Activated T-helper 2 cell treated with anti-CD3 and anti-CD28 coated beads, Interferon-gamma antibody, Interleukin-2, Interleukin-4, amounts not matched to agents 10 μg/mL and 5 μg/mL and 100 μg/mL, durations not matched to agents 14 hours and 24 hours and 36 hours (primary cell): ENCODE measurements around the gene PUS7. TPM values are rescaled to one million over a fixed set of nuclear protein-coding genes. Genes with fewer than 3 reads are reported as not detected.
A peak's percentile ranks its signal among the peaks of the same experiment; 100 is the strongest.
"Not testable (repeated sequence)": the region's sequence is repeated elsewhere in the genome, so short reads cannot be mapped to it uniquely, and the experiment has no call there.

Source experiments
- DNase-seq: peaks from one replicate; pipeline ENCODE4 v3.0.0; 2021; ENCODE audit warnings: low spot score
- H3K27ac Mint-ChIP-seq: one replicate; pipeline ENCODE4 v1.8.0; 2021; ENCODE audit warnings: mixed read lengths
- H3K27me3 Mint-ChIP-seq: one replicate; pipeline ENCODE4 v1.8.0; 2021; ENCODE audit warnings: low read depth, mixed read lengths
- H3K36me3 Mint-ChIP-seq: one replicate; pipeline ENCODE4 v1.8.0; 2021; ENCODE audit warnings: low read depth, mixed read lengths
- H3K4me1 Mint-ChIP-seq: one replicate; pipeline ENCODE4 v1.8.0; 2021; ENCODE audit warnings: low read depth, mixed read lengths
- H3K4me3 Mint-ChIP-seq: one replicate; pipeline ENCODE4 v1.8.0; 2021; ENCODE audit warnings: low read depth, mild to moderate bottlenecking, moderate library complexity, mixed read lengths
- H3K9me3 Mint-ChIP-seq: one replicate; pipeline ENCODE4 v1.8.0; 2021; ENCODE audit warnings: mixed read lengths
- intact Hi-C: fragments of 100-400 bp; cut with micrococcal nuclease; formaldehyde crosslinking; loops from one replicate; pipeline ENCODE4 v1.15.1; 2023
- total RNA-seq: library from RNA; stranded (reverse); gene quantifications from 2 replicates; pipeline ENCODE4 v1.2.3, GENCODE V29; 2022

Gene PUS7, protein sequence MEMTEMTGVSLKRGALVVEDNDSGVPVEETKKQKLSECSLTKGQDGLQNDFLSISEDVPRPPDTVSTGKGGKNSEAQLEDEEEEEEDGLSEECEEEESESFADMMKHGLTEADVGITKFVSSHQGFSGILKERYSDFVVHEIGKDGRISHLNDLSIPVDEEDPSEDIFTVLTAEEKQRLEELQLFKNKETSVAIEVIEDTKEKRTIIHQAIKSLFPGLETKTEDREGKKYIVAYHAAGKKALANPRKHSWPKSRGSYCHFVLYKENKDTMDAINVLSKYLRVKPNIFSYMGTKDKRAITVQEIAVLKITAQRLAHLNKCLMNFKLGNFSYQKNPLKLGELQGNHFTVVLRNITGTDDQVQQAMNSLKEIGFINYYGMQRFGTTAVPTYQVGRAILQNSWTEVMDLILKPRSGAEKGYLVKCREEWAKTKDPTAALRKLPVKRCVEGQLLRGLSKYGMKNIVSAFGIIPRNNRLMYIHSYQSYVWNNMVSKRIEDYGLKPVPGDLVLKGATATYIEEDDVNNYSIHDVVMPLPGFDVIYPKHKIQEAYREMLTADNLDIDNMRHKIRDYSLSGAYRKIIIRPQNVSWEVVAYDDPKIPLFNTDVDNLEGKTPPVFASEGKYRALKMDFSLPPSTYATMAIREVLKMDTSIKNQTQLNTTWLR
- 41.8 and 44.4 TPM in 2 replicates for total RNA-seq

DNA sequence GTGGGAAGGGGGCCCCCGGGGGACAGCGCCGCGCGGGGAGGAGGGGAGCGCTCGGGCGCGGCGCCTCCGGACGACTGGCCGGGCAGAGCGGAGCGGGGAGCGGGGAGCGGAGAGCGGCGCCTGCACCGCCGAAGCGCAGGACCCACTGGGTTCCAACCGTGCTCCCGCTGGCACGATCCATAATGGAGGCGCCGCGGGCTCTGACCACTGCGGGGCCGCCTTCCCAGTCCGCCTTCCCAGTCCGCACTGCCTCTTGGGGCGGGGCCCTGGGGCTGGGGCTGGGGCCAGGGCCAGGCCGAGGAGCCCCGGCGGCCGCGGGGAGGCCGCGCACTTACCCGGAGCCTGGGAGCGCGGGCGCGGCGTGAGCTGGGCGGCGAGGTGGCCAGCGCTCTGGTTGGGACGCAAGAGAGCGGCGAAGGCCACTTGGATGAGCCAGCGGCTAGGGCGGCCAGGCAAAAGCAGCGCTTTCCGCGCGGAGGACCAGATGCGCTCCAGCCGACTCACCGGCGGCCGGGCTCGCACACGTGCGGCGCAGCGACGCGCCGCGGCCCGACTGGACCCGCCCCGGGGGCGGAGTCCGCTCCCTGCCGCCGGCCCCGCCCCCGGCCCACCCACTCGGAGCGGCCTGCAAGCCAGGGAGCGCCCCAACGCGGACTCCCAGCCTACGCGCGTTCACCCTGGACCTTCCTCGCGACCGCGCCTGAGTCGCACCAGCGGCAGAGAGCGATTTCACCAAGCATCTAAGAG, at the start of gene PUS7:
Gene PUS7 (minus strand): TSS at position 555 of the 747 bp plus-strand sequence. CDS start 13,759 bp downstream, outside the sequence.
- Mint-ChIP-seq H3K4me3 (peak within 1 kb of the TSS; percentile 94), H3K27me3 (no peaks in the 10 kb centered on the region), H3K4me1 (peaks cover 16% of the 10 kb centered on the region), H3K36me3 (peaks cover 12% of the 10 kb centered on the region), H3K9me3 (no peaks in the 10 kb centered on the region), H3K27ac (peak within 1 kb of the TSS; percentile 91)
- peak; percentile 72 for DNase-seq
- intact Hi-C loops: loop anchor here (1.0 to 5.0 kb wide), 2 partner anchors 10 to 1645 kb away; partner anchors contain the start of genes HBP1 and RINT1

DNA sequence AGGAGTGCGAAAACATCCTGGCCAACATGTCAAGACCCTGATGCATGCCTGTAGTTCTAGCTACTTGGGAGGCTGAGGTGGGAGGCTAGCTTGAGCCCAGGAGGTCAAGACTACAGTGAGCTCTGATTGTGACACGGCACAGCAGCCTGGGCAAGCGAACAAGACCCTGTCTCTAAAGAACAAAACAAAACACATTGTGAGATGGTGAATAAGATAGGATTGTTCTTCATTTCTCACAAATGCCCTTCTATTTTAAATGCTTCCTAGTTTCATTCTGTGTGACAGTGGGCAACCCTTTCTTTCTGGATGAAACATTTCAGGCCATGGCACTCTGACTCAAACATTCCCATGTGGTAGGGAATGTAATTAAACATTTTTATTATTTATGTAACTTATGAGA, 45.8 kb upstream of the PUS7 start:
- no peaks in the 10 kb centered on the region for H3K4me1 Mint-ChIP-seq
- H3K36me3 Mint-ChIP-seq: peaks cover 39% of the 10 kb centered on the region
- no peaks in the 10 kb centered on the region for H3K27me3 Mint-ChIP-seq
- DNase-seq: no peak
- H3K27ac Mint-ChIP-seq: no peak overlapping the region
- intact Hi-C loops: no loop called here
- H3K4me3 Mint-ChIP-seq: no peak overlapping the region
- H3K9me3 Mint-ChIP-seq: no peaks in the 10 kb centered on the region

DNA sequence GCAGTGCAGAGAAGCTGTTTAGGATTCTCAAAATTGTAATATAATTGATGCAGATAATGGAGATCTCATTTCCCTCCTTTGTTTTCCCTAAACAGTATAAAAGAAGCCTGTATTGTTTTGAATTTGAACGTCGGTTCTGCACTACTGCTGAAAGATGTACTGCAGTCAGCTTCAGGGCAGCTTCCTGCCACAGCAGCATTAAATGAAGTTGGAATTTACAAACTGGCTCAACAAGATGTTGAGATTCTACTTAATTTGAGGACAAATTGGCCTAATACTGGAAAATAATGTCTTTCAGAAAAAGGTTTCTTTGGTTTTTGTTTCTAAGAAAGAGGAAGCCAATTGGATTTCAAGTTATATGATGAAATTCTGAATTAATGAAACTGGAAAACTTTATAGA, 45.0 kb upstream of the PUS7 start:
- no peaks in the 10 kb centered on the region for H3K27me3 Mint-ChIP-seq
- peaks cover 42% of the 10 kb centered on the region for H3K36me3 Mint-ChIP-seq
- H3K4me3 Mint-ChIP-seq: no peak overlapping the region
- no peaks in the 10 kb centered on the region for H3K4me1 Mint-ChIP-seq
- no peaks in the 10 kb centered on the region for H3K9me3 Mint-ChIP-seq
- no peak overlapping the region for H3K27ac Mint-ChIP-seq
- DNase-seq: no peak
- intact Hi-C loops: no loop called here

DNA sequence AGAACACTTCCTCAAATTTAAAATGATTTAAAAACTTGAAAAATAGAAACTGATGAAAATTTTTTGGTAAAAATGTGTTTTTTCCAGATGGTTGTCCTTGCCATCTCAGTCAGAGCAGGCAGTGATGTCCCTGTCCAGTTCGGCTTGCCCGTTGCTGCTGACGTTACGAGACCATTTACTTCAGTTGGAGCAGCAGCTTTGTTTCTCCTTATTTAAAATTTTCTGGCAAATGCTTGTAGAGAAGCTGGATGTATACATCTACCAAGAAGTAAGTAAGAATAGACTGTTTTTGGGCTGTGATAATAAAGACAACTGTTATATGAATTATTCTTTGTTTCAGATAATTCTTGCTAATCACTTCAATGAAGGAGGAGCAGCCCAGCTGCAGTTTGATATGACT, 43.1 kb upstream of the PUS7 start:
- no peak for DNase-seq
- H3K36me3 Mint-ChIP-seq: peaks cover 46% of the 10 kb centered on the region
- intact Hi-C loops: no loop called here
- H3K27me3 Mint-ChIP-seq: no peaks in the 10 kb centered on the region
- H3K27ac Mint-ChIP-seq: no peak overlapping the region
- H3K4me1 Mint-ChIP-seq: no peaks in the 10 kb centered on the region
- H3K9me3 Mint-ChIP-seq: no peaks in the 10 kb centered on the region
- no peak overlapping the region for H3K4me3 Mint-ChIP-seq

DNA sequence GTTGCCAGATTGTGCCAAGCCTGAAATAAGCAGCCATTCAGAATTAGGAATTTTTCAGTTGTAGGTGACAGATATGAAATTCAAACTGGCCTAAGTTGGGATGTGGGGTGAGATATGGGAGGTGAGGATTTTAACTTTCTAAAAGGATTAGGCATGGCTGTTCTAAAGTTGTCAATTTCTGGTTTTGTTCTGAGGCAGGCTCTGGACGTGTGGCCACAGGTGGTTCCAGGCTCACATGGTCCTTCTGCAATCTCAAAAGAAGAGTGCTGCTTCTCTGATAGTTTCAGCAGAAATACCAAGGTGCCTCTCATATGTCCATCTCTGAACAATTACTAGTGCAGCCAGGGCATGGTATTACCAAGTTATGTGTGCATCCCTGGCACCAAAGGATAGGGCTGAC, 37.9 kb upstream of the PUS7 start:
- DNase-seq: no peak
- peaks cover 46% of the 10 kb centered on the region for H3K36me3 Mint-ChIP-seq
- intact Hi-C loops: no loop called here
- no peak overlapping the region for H3K4me3 Mint-ChIP-seq
- no peaks in the 10 kb centered on the region for H3K27me3 Mint-ChIP-seq
- no peaks in the 10 kb centered on the region for H3K4me1 Mint-ChIP-seq
- no peaks in the 10 kb centered on the region for H3K9me3 Mint-ChIP-seq
- H3K27ac Mint-ChIP-seq: no peak overlapping the region

DNA sequence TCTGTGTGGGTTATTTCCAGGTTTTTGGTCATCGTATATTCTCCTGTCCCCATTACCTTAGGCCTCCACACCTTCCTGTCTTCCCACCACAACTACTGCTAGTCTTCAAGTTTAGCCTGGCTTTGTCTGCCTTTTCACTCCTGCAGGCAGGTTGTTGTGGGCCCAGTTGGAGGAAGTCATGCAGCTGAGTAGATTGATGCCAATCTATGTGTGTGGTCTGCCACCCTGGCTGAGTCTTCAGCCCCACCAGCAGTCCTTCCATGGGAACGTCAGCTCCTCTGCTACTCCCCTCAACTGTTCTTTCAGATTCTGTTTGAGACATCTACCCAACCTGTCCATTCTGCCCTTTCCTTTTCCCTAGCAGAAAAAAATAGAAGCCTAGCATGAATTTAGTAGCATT, 16.3 kb upstream of the PUS7 start:
- DNase-seq: no peak
- intact Hi-C loops: no loop called here
- Mint-ChIP-seq H3K27ac (no peak overlapping the region), H3K9me3 (no peaks in the 10 kb centered on the region), H3K4me3 (no peak overlapping the region), H3K4me1 (peaks cover 11% of the 10 kb centered on the region), H3K27me3 (no peaks in the 10 kb centered on the region), H3K36me3 (peaks cover 41% of the 10 kb centered on the region)

DNA sequence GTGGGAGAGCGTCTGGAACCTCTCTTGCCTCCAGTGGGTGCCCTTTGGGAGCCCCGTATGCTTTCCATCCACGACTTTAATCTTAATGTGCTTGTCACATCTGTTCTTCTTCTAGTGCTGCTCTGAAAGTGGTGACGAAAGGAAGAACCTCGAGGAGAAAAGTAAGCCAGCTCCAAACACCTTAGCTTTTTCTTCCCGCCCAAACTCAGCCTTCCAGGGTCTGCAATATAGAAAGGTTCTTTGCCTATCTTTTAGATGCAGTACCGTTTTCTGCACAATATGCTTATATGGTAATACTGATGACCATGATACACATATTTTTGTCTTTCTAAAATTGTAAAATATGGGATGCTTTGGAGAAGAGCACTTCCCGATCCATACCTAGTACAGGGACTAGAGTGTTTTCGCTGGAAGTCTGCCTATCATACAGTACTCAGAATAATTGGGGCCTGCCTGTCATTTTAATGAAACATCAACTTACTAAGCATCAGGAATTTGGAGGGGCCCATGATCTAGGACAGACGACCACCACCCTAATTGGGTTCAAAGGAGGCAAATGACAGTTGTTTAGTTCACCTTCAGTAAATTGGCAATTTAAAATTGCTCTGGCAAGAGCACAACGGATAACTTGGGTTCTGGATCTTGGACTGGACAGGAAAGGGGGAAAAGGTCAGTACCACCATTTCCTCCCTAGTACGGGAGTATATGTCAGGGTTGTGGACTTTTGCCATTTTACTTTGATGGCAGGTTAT, 10.8 kb upstream of the PUS7 start:
- Mint-ChIP-seq H3K4me1 (peaks cover 18% of the 10 kb centered on the region), H3K4me3 (peak overlapping the region; percentile 91), H3K27me3 (no peaks in the 10 kb centered on the region), H3K9me3 (no peaks in the 10 kb centered on the region), H3K27ac (peak overlapping the region; percentile 92), H3K36me3 (peaks cover 18% of the 10 kb centered on the region)
- DNase-seq: no peak
- intact Hi-C loops: loop anchor here (1.0 to 2.0 kb wide), 2 partner anchors 11 to 588 kb away; partner anchors contain the start of gene PUS7

DNA sequence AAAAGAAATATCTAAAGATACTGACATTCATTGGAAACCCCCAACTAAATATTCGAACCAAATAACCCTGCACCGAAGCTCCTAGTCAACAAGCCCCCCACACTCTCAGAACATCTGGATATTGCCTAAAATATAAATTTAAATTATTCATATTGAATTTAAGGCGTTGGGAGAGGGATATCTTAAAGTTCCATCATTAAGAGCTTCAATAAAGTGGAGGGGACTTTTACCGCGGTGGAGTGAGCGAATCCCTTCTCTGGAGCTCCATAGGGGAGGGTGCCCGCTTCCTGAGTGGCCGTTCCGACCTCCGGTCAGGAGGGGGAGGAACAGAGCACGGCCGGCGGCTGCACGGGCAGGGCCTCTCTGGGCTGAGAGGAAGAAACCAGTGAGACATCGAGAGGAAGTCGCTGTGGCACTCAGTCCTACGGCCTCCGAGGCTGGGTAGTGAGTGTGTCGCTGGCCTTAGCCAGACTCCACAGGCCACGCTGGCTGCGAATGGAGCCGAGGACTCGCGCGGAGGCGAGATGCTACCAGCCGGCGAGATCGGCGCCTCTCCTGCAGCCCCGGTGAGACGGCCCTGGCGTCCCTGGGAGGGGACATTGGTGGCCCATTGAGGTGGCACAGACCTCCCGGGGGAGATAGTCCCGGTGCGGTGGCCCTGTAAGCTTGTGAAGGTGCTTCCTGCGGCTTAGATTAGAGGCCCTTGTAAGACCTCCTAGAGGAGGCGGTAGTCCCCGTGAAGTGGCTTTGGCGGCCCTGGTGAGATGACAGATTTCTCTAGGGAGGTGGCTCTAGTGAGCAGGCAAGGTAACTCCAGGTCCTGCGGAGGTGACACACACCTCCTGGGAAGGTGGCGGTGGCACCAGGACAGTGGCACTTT, 10.0 kb upstream of the PUS7 start, which contains the start of gene RINT1:
Gene RINT1 (plus strand): TSS at position 410 of the 880 bp plus-strand sequence. CDS start 115 bp downstream, at position 525.
- peak; percentile 86 for DNase-seq

DNA sequence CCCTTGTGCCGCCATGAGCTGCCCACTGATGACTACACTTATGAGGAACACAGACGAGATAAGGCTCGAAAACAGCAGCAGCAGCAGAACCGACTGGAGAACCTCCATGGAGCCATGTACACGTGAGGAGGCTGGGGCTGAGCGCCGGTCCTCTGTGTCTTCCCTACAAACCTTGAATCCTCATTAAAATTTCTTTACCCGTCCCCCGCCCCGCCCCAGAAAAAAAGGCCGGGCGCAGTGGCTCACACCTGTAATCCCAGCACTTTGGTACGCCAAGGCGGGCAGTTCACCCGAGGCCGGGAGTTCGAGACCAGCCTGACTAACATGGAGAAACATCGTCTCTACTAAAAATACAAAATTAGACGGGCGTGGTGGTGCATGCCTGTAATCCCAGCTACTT, 8.5 kb upstream of the PUS7 start:
- Mint-ChIP-seq H3K27ac (no peak overlapping the region), H3K4me1 (peaks cover 18% of the 10 kb centered on the region), H3K9me3 (no peaks in the 10 kb centered on the region), H3K36me3 (peaks cover 12% of the 10 kb centered on the region), H3K4me3 (peak overlapping the region; percentile 45), H3K27me3 (no peaks in the 10 kb centered on the region)
- DNase-seq: no peak
- intact Hi-C loops: no loop called here

More for the DNA sequence above, 10.0 kb upstream of the PUS7 start, which contains the start of gene RINT1:
- peak within 1 kb of the TSS; percentile 92 for H3K27ac Mint-ChIP-seq
- intact Hi-C loops: loop anchor here (1.0 to 2.0 kb wide), 2 partner anchors 10 to 587 kb away; partner anchors contain the start of gene PUS7
- H3K9me3 Mint-ChIP-seq: no peaks in the 10 kb centered on the region
- peak within 1 kb of the TSS; percentile 91 for H3K4me3 Mint-ChIP-seq
- peaks cover 17% of the 10 kb centered on the region for H3K36me3 Mint-ChIP-seq
- H3K27me3 Mint-ChIP-seq: no peaks in the 10 kb centered on the region
- peaks cover 18% of the 10 kb centered on the region for H3K4me1 Mint-ChIP-seq

DNA sequence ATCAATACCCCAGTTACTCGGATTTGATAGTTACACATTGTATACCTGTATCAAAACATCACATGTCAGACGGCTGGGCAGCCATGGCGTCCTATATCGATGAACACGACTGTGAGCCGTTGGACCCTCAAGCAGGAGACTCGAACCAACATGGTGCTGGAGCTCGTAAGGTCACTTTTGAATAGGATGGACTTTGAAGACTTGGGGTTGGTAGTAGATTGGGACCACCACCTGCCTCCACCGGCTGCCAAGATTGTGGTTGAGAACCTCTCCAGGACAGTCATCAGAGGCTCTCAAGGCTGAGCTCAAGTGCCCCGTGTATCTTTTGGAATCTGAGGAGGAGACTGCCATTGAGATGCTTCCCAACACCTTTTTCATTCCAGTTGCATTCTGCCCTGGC, 8.1 kb upstream of the PUS7 start:
- DNase-seq: no peak
- H3K4me3 Mint-ChIP-seq: peak overlapping the region; percentile 45

DNA sequence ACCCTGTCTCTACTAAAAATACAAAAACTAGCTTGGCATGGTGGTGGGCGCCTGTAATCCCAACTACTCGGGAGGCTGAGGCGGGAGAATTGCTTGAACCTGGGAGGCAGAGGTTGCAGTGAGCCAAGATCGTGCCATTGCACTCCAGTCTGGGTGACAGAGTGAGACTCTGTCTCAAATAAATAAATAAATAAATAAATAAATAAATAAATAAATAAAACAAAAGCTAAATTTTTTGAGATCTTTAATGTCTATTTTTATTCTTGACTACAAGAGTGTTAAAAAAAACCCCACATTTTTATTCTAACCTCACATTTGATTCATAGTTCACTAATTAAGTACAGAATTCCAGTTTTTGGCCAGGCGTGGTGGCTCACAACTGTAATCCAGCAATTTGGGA, 5.7 kb upstream of the PUS7 start:
- intact Hi-C loops, H3K36me3 Mint-ChIP-seq, H3K4me3 Mint-ChIP-seq, H3K9me3 Mint-ChIP-seq, DNase-seq, H3K27me3 Mint-ChIP-seq, H3K27ac Mint-ChIP-seq, H3K4me1 Mint-ChIP-seq: not testable (repeated sequence)

More for the DNA sequence above, 8.1 kb upstream of the PUS7 start:
- peaks cover 12% of the 10 kb centered on the region for H3K36me3 Mint-ChIP-seq
- H3K4me1 Mint-ChIP-seq: peaks cover 18% of the 10 kb centered on the region
- H3K27ac Mint-ChIP-seq: no peak overlapping the region
- H3K27me3 Mint-ChIP-seq: no peaks in the 10 kb centered on the region
- intact Hi-C loops: no loop called here
- no peaks in the 10 kb centered on the region for H3K9me3 Mint-ChIP-seq
